SK-N-MC (cell line): ENCODE data around the gene SMIM29.
"Not testable (repeated sequence)": the region's sequence is repeated elsewhere in the genome, so short reads cannot be mapped to it uniquely, and the experiment has no call there.

ENCODE experiments used
- DNase-seq: peaks from one replicate; pipeline ENCODE4 v3.0.0-alpha.2; 2011; ENCODE audit warnings: low read depth, low spot score
- H3K27ac ChIP-seq: fragments of 200-600 bp; sonication (generic); 2 replicates; pipeline ENCODE4 v1.5.1; 2016; ENCODE audit warnings: mixed run types
- H3K36me3 ChIP-seq: fragments of 200-600 bp; sonication (generic); 2 replicates; pipeline ENCODE4 v1.6.1; 2017; ENCODE audit warnings: antibody characterized with exemption, low read length, mixed read lengths; ENCODE audit not compliant: insufficient read depth
- H3K4me3 ChIP-seq: fragments of 200-600 bp; sonication (generic); 2 replicates; pipeline ENCODE4 v1.5.1; 2016
- H3K9ac ChIP-seq: fragments of 200-600 bp; sonication (generic); 2 replicates; pipeline ENCODE4 v1.8.0; 2017; ENCODE audit warnings: mixed run types, mixed read lengths; ENCODE audit not compliant: insufficient read length
- H3K9me3 ChIP-seq: fragments of 200-600 bp; sonication (generic); 2 replicates; pipeline ENCODE4 v1.6.1; 2017; ENCODE audit warnings: low read depth, mild to moderate bottlenecking, antibody characterized with exemption, low read length, moderate library complexity, mixed read lengths
- EZH2 ChIP-seq: fragments of 200-600 bp; sonication (generic); IDR thresholded peaks from one replicate; pipeline ENCODE4 v1.6.1; 2017; ENCODE audit warnings: antibody characterized with exemption
- FOXP2 ChIP-seq: optimal IDR thresholded peaks from 2 replicates; pipeline ENCODE3; 2011; ENCODE audit warnings: mild to moderate bottlenecking, moderate library complexity; ENCODE audit not compliant: insufficient read depth; ENCODE audit errors: extremely low read length, control extremely low read depth
- POLR2AphosphoS5 ChIP-seq: IDR thresholded peaks from 2 replicates; pipeline ENCODE4 v1.6.1; 2012; ENCODE audit warnings: mild to moderate bottlenecking, low read depth, low read length, borderline replicate concordance

Gene SMIM29

GRCh38 chr6:34249469-34250261 is 859 bp upstream of the SMIM29 start:
- no peak for DNase-seq
- no peaks in the 10 kb centered on the region; the same call in 1 of the 2 replicates for H3K36me3 ChIP-seq
- no peaks in the 10 kb centered on the region for H3K9me3 ChIP-seq
- peak overlapping the region; percentile 85 for H3K9ac ChIP-seq
- H3K27ac ChIP-seq, result no peak overlapping the region
- H3K4me3 ChIP-seq, result peak overlapping the region; percentile 81
- TF ChIP-seq POLR2AphosphoS5 (no peak), EZH2 (no peak), FOXP2 (no peak)

GRCh38 chr6:34248198-34248726 is 544 bp downstream of the SMIM29 start:
- no peak for DNase-seq
- Histone ChIP-seq H3K9ac (peak overlapping the region; percentile 71), H3K27ac (no peak overlapping the region)

GRCh38 chr6:34247481-34248197 is 1.2 kb downstream of the SMIM29 start:
- peaks cover 18% of the 10 kb centered on the region for H3K36me3 ChIP-seq
- H3K4me3 ChIP-seq, result peak overlapping the region; percentile 81; the same call in 1 of the 2 replicates
- no peak for DNase-seq
- H3K27ac ChIP-seq, result no peak overlapping the region
- no peaks in the 10 kb centered on the region for H3K9me3 ChIP-seq
- no peak for TF ChIP-seq EZH2
- no peak for TF ChIP-seq FOXP2
- TF ChIP-seq POLR2AphosphoS5, result no peak
- H3K9ac ChIP-seq, result no peak overlapping the region

More at GRCh38 chr6:34248198-34248726, 544 bp downstream of the SMIM29 start:
- no peaks in the 10 kb centered on the region for H3K9me3 ChIP-seq
- H3K4me3 ChIP-seq, result peak overlapping the region; percentile 81
- TF ChIP-seq FOXP2 (no peak), EZH2 (no peak), POLR2AphosphoS5 (no peak)
- peaks cover 14% of the 10 kb centered on the region; the same call in 1 of the 2 replicates for H3K36me3 ChIP-seq

GRCh38 chr6:34246563-34247391 is 2.0 kb downstream of the SMIM29 start:
- H3K9me3 ChIP-seq, result no peaks in the 10 kb centered on the region
- TF ChIP-seq FOXP2 (no peak), POLR2AphosphoS5 (peak; percentile 81), EZH2 (no peak)
- no peak for DNase-seq
- peaks cover 27% of the 10 kb centered on the region for H3K36me3 ChIP-seq
- H3K4me3 ChIP-seq, result no peak overlapping the region
- no peak overlapping the region for H3K9ac ChIP-seq
- H3K27ac ChIP-seq, result no peak overlapping the region

- H3K4me3 ChIP-seq, result no peak overlapping the region
- H3K36me3 ChIP-seq, result peaks cover 32% of the 10 kb centered on the region
- TF ChIP-seq EZH2 (no peak), POLR2AphosphoS5 (no peak), FOXP2 (no peak)
- no peak overlapping the region for H3K27ac ChIP-seq
- H3K9me3 ChIP-seq, result no peaks in the 10 kb centered on the region
- no peak for DNase-seq
- no peak overlapping the region for H3K9ac ChIP-seq
These were observed 2.6 kb downstream of the SMIM29 start for GRCh38 chr6:34246249-34246562.

- not testable (repeated sequence) for H3K27ac ChIP-seq, H3K4me3 ChIP-seq, H3K9me3 ChIP-seq, H3K9ac ChIP-seq, DNase-seq
- TF ChIP-seq POLR2AphosphoS5, result peak; percentile 7; the same call in 1 of the 2 replicates
- H3K36me3 ChIP-seq, result peaks cover 37% of the 10 kb centered on the region
These were observed 3.1 kb downstream of the SMIM29 start for GRCh38 chr6:34245761-34246140.

GRCh38 chr6:34245032-34245760 is 3.6 kb downstream of the SMIM29 start:
- peaks cover 43% of the 10 kb centered on the region for H3K36me3 ChIP-seq
- DNase-seq, H3K27ac ChIP-seq, H3K4me3 ChIP-seq, H3K9me3 ChIP-seq, H3K9ac ChIP-seq: not testable (repeated sequence)
- 0 out of 2 replicates have a peak, but pooled peaks have one; percentile 11 for TF ChIP-seq POLR2AphosphoS5
